LNCAP (cell line): Measurements from ENCODE around the gene CEP95.

Experiments
- TF ChIP-seq, protein P1 (sequence below): fragments of 450-650 bp; IDR thresholded peaks from 2 replicates; pipeline ENCODE4 v1.5.1; 2017; ENCODE audit warnings: mild to moderate bottlenecking

The CEP95 gene

DNA sequence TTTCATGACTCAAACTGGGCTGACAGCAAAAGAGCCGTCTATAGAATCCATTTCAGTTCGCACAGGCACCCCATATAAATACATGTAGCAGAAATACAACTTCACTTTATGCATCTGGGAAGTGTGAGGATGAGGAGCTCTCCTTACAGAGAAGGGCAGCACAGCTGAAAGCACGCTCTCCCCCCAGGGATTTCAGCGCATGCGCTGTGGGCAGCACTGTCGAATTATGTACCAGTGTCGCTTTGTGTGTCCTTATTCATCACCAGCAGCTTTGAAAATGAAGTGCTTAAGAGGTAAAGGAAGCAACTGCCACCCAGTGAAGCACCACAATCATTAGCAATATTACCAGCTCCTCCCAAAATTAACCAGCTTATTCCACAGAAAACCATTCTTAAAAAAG lies 39.9 kb downstream of the CEP95 start:
- TF ChIP-seq, protein P1, sequence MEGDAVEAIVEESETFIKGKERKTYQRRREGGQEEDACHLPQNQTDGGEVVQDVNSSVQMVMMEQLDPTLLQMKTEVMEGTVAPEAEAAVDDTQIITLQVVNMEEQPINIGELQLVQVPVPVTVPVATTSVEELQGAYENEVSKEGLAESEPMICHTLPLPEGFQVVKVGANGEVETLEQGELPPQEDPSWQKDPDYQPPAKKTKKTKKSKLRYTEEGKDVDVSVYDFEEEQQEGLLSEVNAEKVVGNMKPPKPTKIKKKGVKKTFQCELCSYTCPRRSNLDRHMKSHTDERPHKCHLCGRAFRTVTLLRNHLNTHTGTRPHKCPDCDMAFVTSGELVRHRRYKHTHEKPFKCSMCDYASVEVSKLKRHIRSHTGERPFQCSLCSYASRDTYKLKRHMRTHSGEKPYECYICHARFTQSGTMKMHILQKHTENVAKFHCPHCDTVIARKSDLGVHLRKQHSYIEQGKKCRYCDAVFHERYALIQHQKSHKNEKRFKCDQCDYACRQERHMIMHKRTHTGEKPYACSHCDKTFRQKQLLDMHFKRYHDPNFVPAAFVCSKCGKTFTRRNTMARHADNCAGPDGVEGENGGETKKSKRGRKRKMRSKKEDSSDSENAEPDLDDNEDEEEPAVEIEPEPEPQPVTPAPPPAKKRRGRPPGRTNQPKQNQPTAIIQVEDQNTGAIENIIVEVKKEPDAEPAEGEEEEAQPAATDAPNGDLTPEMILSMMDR: no peak

DNA sequence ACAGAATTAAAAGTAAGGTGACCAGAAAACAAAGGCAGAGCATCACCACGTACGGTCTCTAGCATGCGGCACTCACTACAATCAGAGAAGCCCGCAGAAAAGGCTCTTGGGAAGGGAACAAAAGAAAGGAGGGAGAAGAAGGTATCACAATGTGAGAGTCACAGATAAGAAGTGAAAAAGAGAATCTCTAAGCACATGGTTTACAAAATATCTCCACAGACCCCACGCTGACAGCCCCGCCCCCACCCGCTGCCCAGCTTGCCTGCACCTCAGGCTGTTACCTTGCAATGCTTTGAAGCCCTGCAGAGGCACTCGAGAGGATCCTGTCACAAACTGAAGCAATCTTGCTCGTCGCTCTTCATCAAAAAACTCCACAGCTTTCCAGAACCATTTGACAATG lies 40.5 kb downstream of the CEP95 start:
- TF ChIP-seq, protein P1: no peak

DNA sequence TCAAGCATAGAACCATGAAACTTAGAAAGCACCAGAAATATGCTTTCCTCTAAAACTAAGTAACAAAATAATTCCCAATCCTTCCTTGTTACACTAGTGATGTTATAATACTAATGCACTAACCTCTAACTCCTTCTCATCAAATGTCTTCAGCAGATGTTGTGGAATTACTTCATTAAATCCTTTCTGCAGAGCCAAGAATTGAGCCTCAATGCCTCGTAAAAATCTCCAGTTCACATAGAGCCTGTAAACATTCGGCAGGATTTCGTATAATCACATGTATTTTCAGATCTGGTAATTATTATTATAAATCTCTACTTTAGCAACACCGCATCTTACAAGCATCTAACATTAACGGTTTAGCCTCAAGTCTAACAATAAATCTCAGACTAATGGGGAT lies 44.7 kb downstream of the CEP95 start:
- TF ChIP-seq, protein P1: no peak

DNA sequence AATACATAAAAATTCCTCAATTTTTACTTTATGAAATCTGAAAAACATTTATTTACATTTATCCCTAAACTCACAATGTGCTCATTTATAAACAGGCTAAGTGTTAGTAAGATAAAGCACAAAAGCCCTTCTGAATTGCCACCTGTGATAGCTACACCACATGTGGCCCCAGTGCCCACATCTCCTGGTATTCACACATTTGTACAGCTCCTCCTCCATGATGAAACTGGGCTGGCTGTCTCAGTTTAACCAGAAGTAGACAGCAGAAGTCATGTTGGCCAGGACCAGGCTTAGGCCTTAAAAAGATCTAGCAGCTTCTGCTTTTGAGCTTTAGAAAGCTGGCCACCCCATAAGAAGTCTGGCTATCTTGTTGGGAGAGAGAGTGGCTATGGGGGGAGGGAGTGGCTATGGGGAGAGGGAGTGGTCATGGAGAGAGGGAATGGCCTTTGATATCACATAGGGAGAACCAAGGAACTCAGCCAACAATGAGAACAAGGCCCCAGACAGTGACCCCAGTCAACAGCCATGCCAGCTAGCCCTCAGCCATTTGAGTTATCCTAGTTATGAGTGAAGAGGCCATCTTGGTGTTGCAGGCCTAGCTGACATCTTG lies 47.4 kb downstream of the CEP95 start:
- TF ChIP-seq, protein P1: no peak

DNA sequence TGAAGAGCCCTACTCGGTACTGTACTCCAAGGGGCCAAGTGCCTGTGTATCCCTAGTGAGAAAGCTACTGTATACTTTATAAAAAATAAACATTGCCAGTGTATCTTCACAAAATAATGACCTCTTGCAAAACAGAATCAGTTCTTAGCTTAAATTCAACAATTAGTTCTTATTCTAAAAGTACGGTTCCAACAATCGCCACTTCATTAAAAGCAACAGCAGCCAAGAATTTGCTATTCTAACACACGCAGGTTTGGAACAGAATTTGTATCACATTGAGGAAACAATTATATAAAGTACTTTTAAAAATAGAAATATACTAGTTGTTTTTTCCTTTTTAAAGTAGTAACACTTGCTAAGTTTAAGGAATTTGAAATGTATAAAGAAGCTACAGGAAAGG lies 48.5 kb downstream of the CEP95 start:
- TF ChIP-seq, protein P1: no peak

DNA sequence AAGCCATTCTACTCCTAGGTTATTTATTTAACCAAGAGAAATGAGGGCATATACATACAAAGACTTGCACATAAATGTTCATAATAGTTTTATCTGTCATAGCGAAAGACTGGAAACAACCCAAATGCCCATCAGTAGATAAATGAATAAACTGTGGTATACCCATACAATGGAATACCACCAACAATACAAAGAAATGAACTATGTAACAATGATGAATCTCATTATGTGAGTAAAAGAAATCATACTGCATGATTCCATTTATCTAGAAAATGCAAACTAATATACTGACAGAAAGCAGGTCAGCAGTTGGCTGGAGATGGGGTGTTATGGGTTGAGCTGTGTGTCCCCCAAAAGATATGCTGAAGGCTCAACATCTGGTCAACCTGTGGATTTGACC lies 57.3 kb downstream of the CEP95 start:
- TF ChIP-seq, protein P1: no peak

DNA sequence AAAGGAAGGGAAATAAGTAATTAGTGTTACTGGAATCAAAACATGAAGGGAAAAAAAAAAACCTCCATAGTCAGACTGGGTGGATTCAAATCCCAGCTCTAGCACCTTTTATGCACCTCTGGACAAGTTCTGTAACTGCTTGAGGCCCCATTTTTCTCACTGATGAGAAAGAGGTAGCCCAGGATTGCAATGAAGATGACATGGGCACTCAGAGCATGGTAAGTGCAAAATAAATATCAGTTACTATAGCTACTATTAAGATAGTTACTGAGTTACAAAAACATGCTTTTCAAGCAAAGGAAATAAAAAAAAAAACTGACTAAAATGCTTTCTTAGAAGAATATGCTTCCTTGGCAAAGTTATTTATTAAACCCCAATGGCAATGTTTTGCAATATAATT lies 58.8 kb downstream of the CEP95 start:
- TF ChIP-seq, protein P1: no peak

DNA sequence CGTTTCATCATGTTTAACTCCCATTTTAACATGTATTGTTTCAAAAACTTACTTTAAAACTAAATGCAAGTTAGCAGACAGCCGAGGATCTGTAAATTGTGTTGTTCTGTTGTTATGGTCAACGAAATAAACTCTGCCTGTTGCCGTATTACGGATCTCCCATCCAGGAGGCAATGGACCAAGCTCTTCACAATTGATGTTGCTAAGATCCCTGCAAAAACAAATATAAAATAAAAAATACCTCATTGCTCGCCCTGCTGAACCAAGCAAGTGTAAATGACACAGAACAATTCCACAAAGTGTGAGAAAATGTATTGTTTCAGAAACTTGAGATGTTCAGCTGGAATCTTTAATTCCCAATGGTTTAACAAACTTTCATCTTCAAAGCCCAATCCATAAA lies 65.0 kb downstream of the CEP95 start:
- TF ChIP-seq, protein P1: no peak
